Raji (cell line): ENCODE data around the gene RAB10.

ENCODE experiments used
- POLR2A ChIP-seq: IDR thresholded peaks from 2 replicates; pipeline ENCODE4 v1.6.1; 2011; ENCODE audit warnings: low read depth, low read length, control low read depth; ENCODE audit not compliant: insufficient read depth

Gene RAB10

GRCh38 chr2:26114151-26114550 is 80.3 kb downstream of the RAB10 start:
- no peak for TF ChIP-seq POLR2A

GRCh38 chr2:26118682-26119081 is 84.8 kb downstream of the RAB10 start:
- no peak for TF ChIP-seq POLR2A

GRCh38 chr2:26119521-26119920 is 85.6 kb downstream of the RAB10 start:
- TF ChIP-seq POLR2A: no peak

- TF ChIP-seq POLR2A: no peak
Measured at GRCh38 chr2:26122630-26123029, 88.7 kb downstream of the RAB10 start.

- no peak for TF ChIP-seq POLR2A
Measured at GRCh38 chr2:26123426-26123825, 89.5 kb downstream of the RAB10 start.

GRCh38 chr2:26126074-26126473 is 92.2 kb downstream of the RAB10 start:
- no peak for TF ChIP-seq POLR2A

- no peak for TF ChIP-seq POLR2A
Measured at GRCh38 chr2:26128176-26128575, 94.3 kb downstream of the RAB10 start.

GRCh38 chr2:26130763-26131162 is 96.9 kb downstream of the RAB10 start:
- no peak for TF ChIP-seq POLR2A

- TF ChIP-seq POLR2A: no peak
Measured at GRCh38 chr2:26136451-26136850, 102.6 kb downstream of the RAB10 start.

- TF ChIP-seq POLR2A: no peak
Measured at GRCh38 chr2:26139269-26140183, 105.6 kb downstream of the RAB10 start.

GRCh38 chr2:26141145-26141769 is 107.4 kb downstream of the RAB10 start:
- no peak for TF ChIP-seq POLR2A

- no peak for TF ChIP-seq POLR2A
Measured at GRCh38 chr2:26144031-26144430, 110.1 kb downstream of the RAB10 start.

- TF ChIP-seq POLR2A: no peak
Measured at GRCh38 chr2:26144953-26145680, 111.2 kb downstream of the RAB10 start.

GRCh38 chr2:26148501-26148900 is 114.6 kb downstream of the RAB10 start:
- TF ChIP-seq POLR2A: no peak

- no peak for TF ChIP-seq POLR2A
Measured at GRCh38 chr2:26150243-26150642, 116.4 kb downstream of the RAB10 start.

- TF ChIP-seq POLR2A: no peak
Measured at GRCh38 chr2:26157580-26157979, 123.7 kb downstream of the RAB10 start.

GRCh38 chr2:26161926-26162325 is 128.0 kb downstream of the RAB10 start:
- TF ChIP-seq POLR2A: no peak
